Choroid plexus epithelial cell (primary cell): ENCODE measurements around the gene CLCN6.

Experiments used
- DNase-seq: peaks from one replicate; pipeline ENCODE4 v3.0.0-alpha.2; 2010; ENCODE audit warnings: low read depth
- H3K4me3 ChIP-seq: 2 replicates; pipeline ENCODE4 v1.5.1; 2011; ENCODE audit warnings: low read depth, mild to moderate bottlenecking, control low read depth, low read length, moderate library complexity
- TF ChIP-seq, protein P1 (sequence below): conservative IDR thresholded peaks from 2 replicates; pipeline ENCODE4 v1.5.1; 2011; ENCODE audit warnings: low read depth, mild to moderate bottlenecking, control low read depth, inconsistent platforms, low read length, moderate library complexity

CLCN6 gene

DNA sequence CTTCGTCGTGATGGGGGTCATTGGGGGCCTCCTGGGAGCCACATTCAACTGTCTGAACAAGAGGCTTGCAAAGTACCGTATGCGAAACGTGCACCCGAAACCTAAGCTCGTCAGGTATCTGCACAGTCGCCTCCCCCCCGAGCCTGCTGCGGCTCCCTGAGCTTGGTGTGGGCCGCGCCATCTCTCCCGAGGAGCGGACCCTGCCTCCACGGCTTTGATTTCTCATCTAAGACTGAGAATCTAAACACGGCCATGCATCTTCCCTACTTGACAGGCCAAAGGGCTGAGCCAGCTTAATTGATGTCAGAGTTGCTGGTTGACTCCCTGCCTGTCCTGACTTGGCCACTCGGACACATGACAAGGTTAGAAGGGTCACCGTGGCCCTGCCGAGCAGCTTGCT lies 22.5 kb downstream of the CLCN6 start:
- TF ChIP-seq, protein P1, sequence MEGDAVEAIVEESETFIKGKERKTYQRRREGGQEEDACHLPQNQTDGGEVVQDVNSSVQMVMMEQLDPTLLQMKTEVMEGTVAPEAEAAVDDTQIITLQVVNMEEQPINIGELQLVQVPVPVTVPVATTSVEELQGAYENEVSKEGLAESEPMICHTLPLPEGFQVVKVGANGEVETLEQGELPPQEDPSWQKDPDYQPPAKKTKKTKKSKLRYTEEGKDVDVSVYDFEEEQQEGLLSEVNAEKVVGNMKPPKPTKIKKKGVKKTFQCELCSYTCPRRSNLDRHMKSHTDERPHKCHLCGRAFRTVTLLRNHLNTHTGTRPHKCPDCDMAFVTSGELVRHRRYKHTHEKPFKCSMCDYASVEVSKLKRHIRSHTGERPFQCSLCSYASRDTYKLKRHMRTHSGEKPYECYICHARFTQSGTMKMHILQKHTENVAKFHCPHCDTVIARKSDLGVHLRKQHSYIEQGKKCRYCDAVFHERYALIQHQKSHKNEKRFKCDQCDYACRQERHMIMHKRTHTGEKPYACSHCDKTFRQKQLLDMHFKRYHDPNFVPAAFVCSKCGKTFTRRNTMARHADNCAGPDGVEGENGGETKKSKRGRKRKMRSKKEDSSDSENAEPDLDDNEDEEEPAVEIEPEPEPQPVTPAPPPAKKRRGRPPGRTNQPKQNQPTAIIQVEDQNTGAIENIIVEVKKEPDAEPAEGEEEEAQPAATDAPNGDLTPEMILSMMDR, result no peak
- DNase-seq, result no peak
- no peak overlapping the region for H3K4me3 ChIP-seq

DNA sequence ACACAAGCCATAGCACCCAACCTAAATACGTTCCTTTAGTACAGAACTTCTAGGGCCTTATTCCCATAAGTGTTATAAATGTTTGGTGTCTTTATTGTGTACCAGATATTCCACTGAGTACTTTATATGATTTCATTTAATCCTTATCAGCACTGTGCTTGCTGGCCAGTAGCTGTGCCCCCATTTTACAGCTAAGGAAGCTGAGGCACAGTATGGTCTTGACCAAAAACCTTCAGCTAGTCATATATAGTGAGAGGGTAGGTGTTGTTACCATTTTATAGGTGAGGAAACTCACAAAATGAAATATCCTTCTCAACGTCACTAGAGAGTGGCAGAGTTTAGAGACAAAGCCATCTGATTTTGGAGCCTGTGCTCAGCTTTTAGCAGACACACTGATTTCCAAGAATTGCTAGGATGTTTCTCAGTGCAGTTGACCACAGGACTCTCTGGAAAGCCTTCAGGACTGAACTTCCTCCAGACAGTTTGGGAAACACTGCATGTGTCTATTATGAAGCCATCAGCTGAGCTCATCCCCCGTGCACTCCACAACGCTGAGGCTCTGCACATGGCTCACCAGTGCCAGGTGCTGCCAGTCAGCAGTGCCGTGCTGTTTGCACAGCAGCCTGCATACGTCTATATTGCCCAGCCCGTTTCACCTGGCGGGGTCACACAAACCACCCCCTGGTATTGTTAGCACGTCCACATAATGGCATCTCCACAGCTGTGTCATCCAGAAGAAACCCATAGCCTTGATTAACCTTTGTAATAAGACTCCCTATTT lies 26.1 kb downstream of the CLCN6 start:
- no peak overlapping the region for H3K4me3 ChIP-seq
- TF ChIP-seq, protein P1, result no peak
- DNase-seq, result no peak

DNA sequence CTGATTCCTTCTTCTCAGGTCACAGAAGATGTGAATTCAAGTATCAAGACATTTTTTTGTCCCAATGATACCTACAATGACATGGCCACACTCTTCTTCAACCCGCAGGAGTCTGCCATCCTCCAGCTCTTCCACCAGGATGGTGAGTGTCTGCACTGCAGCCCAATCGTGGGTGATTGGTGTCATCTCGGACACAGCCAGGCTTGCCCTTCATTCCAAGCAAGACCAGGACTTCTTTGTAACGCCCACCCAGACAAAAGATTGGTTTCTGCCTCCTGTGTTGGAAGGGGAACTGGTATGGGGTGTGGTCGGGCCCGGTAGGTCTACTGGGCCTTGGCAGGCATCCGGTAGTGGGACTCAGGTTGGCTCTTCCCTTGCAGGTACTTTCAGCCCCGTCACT lies 27.5 kb downstream of the CLCN6 start:
- H3K4me3 ChIP-seq, result no peak overlapping the region
- TF ChIP-seq, protein P1, result no peak
- no peak for DNase-seq

DNA sequence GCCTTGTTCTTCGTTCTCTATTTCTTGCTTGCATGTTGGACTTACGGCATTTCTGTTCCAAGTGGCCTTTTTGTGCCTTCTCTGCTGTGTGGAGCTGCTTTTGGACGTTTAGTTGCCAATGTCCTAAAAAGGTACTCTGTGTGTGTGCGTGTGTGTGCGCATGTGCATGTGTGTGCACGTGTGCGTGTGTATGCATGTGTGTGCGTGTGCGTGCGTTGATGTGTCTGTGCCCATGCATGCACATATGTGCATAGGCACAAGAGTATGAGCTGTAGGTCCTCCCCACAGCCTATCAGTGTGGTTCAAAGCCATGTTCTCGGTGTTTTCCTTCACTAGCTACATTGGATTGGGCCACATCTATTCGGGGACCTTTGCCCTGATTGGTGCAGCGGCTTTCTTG lies 27.9 kb downstream of the CLCN6 start:
- TF ChIP-seq, protein P1, result no peak
- no peak overlapping the region for H3K4me3 ChIP-seq
- no peak for DNase-seq

DNA sequence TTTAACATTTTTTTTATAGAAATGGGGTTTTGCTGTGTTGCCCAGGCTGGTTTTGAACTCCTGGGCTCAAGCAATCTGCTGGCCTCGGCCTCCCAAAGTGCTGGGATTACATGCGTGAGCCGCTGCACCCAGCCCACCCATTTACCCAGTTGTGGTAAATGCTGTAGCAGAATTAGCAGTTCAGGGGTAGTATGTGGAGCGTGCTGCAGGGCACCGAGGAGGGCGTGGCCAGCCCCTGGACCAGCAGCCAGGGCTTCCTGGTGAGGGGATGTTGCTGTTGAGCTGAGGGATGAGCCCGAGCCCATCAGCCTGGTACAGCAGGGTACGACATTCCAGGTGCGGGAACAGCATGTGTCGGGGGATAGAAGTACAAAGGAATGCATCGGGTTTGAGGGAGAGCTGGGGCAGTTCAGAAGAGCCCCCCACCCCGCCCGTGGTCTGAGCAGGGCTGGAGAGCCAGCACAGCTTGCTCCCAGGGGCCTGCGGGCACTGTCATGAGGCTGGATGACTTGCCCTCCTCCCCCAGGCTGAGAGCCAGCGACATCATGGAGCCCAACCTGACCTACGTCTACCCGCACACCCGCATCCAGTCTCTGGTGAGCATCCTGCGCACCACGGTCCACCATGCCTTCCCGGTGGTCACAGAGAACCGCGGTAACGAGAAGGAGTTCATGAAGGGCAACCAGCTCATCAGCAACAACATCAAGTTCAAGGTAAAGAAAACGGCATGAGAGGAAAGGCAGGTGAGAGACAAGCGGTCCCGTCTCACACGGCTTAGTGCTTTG lies 29.6 kb downstream of the CLCN6 start:
- TF ChIP-seq, protein P1, result no peak
- no peak for DNase-seq
- H3K4me3 ChIP-seq, result no peak overlapping the region

DNA sequence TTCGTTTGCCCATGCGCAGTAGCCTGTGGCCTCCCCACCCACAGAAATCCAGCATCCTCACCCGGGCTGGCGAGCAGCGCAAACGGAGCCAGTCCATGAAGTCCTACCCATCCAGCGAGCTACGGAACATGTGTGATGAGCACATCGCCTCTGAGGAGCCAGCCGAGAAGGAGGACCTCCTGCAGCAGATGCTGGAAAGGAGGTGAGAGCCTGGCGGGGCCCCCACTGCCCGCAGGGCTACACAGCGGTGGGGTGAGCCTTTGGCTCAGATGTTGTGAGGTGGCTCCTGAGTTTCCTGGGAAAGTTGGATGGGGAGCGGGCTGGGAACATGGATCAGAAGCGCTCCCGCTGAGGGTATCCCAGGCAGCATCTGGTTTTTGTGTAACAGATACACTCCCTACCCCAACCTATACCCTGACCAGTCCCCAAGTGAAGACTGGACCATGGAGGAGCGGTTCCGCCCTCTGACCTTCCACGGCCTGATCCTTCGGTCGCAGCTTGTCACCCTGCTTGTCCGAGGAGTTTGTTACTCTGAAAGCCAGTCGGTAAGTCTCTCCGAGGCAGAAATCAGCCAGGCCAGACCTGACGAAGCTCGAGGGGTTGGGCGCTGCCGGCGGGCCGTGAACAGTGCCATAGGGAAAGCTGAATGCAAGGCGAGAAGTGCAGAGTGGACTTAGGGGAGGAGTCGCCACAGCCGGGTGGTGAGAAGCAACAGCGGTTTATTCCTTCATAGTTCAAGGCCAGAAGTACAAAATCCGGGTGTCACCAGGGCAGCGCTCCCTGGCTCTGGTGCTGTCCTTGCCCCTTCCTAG lies 31.2 kb downstream of the CLCN6 start:
- DNase-seq, result no peak
- TF ChIP-seq, protein P1, result no peak
- no peak overlapping the region for H3K4me3 ChIP-seq
